ENCODE data around the gene SPECC1L.

SPECC1L gene

GRCh38 chr22:24380220-24380904 is 109.7 kb downstream of the SPECC1L start:
- no peak for DNase-seq (ENCODE audit: low read depth, low spot score)
- CTCF ChIA-PET = interaction anchor here (1.0 to 1.8 kb wide), 4 partner anchors 10 to 142 kb away, joined by 3 to 5 read pairs (median 4); no protein-coding TSS in a partner anchor
- POLR2A ChIA-PET = no interaction called here
- TF ChIP-seq CTCF (IDR thresholded peaks at IDR 0.05; ENCODE audit: insufficient read depth, low read length, missing control alignments) = no peak
- H3K4me3 ChIP-seq (ENCODE audit: low read depth, low read length) = no peak overlapping the region

- no peak overlapping the region for H3K4me3 ChIP-seq (ENCODE audit: low read depth, low read length)
- DNase-seq (ENCODE audit: low read depth, low spot score) = no peak
- TF ChIP-seq CTCF (IDR thresholded peaks at IDR 0.05; ENCODE audit: insufficient read depth, low read length, missing control alignments) = no peak
- ChIA-PET CTCF (interaction anchor here (1.0 to 1.8 kb wide), 3 partner anchors 9 to 141 kb away, joined by 3 to 5 read pairs (median 5); no protein-coding TSS in a partner anchor), POLR2A (no interaction called here)
Observed at GRCh38 chr22:24380905-24381230, 110.2 kb downstream of the SPECC1L start.

- ChIA-PET POLR2A (interaction anchor here (1.0 kb wide), 1 partner anchor 170 kb away, joined by 4 read pairs; no protein-coding TSS in a partner anchor), CTCF (no interaction called here)
Observed at GRCh38 chr22:24383061-24383460, 112.4 kb downstream of the SPECC1L start.

GRCh38 chr22:24384131-24384530 is 113.5 kb downstream of the SPECC1L start:
- ChIA-PET POLR2A (no interaction called here), CTCF (no interaction called here)
- no peak for DNase-seq (ENCODE audit: low read depth, low spot score)
- no peak overlapping the region for H3K4me3 ChIP-seq (ENCODE audit: low read depth, low read length)
- TF ChIP-seq CTCF (IDR thresholded peaks at IDR 0.05; ENCODE audit: insufficient read depth, low read length, missing control alignments) = no peak

More at GRCh38 chr22:24383061-24383460, 112.4 kb downstream of the SPECC1L start:
- no peak for TF ChIP-seq CTCF (IDR thresholded peaks at IDR 0.05; ENCODE audit: insufficient read depth, low read length, missing control alignments)
- no peak for DNase-seq (ENCODE audit: low read depth, low spot score)
- no peak overlapping the region for H3K4me3 ChIP-seq (ENCODE audit: low read depth, low read length)

GRCh38 chr22:24386937-24387471 is 116.4 kb downstream of the SPECC1L start:
- no peak for TF ChIP-seq CTCF (IDR thresholded peaks at IDR 0.05; ENCODE audit: insufficient read depth, low read length, missing control alignments)
- ChIA-PET POLR2A (no interaction called here), CTCF (no interaction called here)
- no peak for DNase-seq (ENCODE audit: low read depth, low spot score)
- no peak overlapping the region for H3K4me3 ChIP-seq (ENCODE audit: low read depth, low read length)

- no peak for DNase-seq (ENCODE audit: low read depth, low spot score)
- TF ChIP-seq CTCF (IDR thresholded peaks at IDR 0.05; ENCODE audit: insufficient read depth, low read length, missing control alignments) = no peak
- ChIA-PET POLR2A (no interaction called here), CTCF (interaction anchor here (0.9 to 1.6 kb wide), 3 partner anchors 8 to 132 kb away, joined by 3 to 5 read pairs (median 4); no protein-coding TSS in a partner anchor)
- no peak overlapping the region for H3K4me3 ChIP-seq (ENCODE audit: low read depth, low read length)
Observed at GRCh38 chr22:24389680-24390079, 119.0 kb downstream of the SPECC1L start.
